Measurements from ENCODE around the gene ABR. TPM values are rescaled to one million over a fixed set of nuclear protein-coding genes. Genes with fewer than 3 reads are reported as not detected.
"Not testable (repeated sequence)": the region's sequence is repeated elsewhere in the genome, so short reads cannot be mapped to it uniquely, and the experiment has no call there.

The ABR gene
- total RNA-seq, 1 experiment from 2014 or later: 172 TPM

GRCh38 chr17:973053-973452 is 206.7 kb downstream of the ABR start:
- intact Hi-C loops (cut with micrococcal nuclease; ENCODE audit: unreplicated experiment): no loop called here
- BruUV-seq (replicated peaks): no TSS peak
- Histone ChIP-seq H3K9me3 (ENCODE audit: control insufficient read depth, insufficient read depth, low read depth, low read length) (no peaks in the 10 kb centered on the region), H3K27me3 (ENCODE audit: control insufficient read depth, insufficient read depth, low read length) (no peaks in the 10 kb centered on the region), H3K36me3 (ENCODE audit: control insufficient read depth, insufficient read depth, low read length) (no peaks in the 10 kb centered on the region; the same call in 1 of the 2 replicates), H3K4me3 (ENCODE audit: low read depth in 2 of 2, low read length in 2 of 2) (no peak overlapping the region), H3K27ac (ENCODE audit: low read length) (peak overlapping the region; percentile 63), H3K4me1 (ENCODE audit: control insufficient read depth, insufficient read depth, low read length) (peaks cover 49% of the 10 kb centered on the region)
- ChIA-PET POLR2A (interaction anchor here (1.0 kb wide), 1 partner anchor 36 kb away, joined by 3 read pairs; no protein-coding TSS in a partner anchor), CTCF (interaction anchor here (0.7 kb wide), 1 partner anchor 35 kb away, joined by 6 read pairs; no protein-coding TSS in a partner anchor)
- no peak for DNase-seq (ENCODE audit: low read depth, low spot score)
- no peak for TF ChIP-seq CTCF (IDR thresholded peaks at IDR 0.05)
- TF ChIP-seq TCF7L2 (IDR thresholded peaks at IDR 0.05; ENCODE audit: low read depth, low read length): no peak
- no peak for TF ChIP-seq SIN3A (IDR thresholded peaks at IDR 0.05; ENCODE audit: borderline replicate concordance, insufficient read depth, low read depth, low read length)
- no peak for TF ChIP-seq REST (IDR thresholded peaks at IDR 0.05; ENCODE audit: insufficient read depth in 1 of 2, low read depth in 2 of 2, low read length in 1 of 2)
- TF ChIP-seq POLR2AphosphoS5 (IDR thresholded peaks at IDR 0.05; ENCODE audit: low read depth, low read length): no peak
- in situ Hi-C loops (cut with HindIII; ENCODE audit: low pct_unique_long_range_greater_than_20kb, low sequenced_read_pairs): no loop called here
- ATAC-seq: no peak; the same call in 1 of the 2 replicates

GRCh38 chr17:971861-972260 is 207.9 kb downstream of the ABR start:
- CTCF ChIA-PET; H3K4me3 ChIP-seq (ENCODE audit: low read depth in 2 of 2, low read length in 2 of 2); DNase-seq (ENCODE audit: low read depth, low spot score); H3K9me3 ChIP-seq (ENCODE audit: control insufficient read depth, insufficient read depth, low read depth, low read length); ATAC-seq; BruUV-seq (replicated peaks); intact Hi-C loops (cut with micrococcal nuclease; ENCODE audit: unreplicated experiment); H3K27ac ChIP-seq (ENCODE audit: low read length); in situ Hi-C loops (cut with HindIII; ENCODE audit: low pct_unique_long_range_greater_than_20kb, low sequenced_read_pairs); H3K27me3 ChIP-seq (ENCODE audit: control insufficient read depth, insufficient read depth, low read length); H3K36me3 ChIP-seq (ENCODE audit: control insufficient read depth, insufficient read depth, low read length): not testable (repeated sequence)
- H3K4me1 ChIP-seq (ENCODE audit: control insufficient read depth, insufficient read depth, low read length): peaks cover 54% of the 10 kb centered on the region
- POLR2A ChIA-PET: interaction anchor here (1.0 kb wide), 1 partner anchor 35 kb away, joined by 3 read pairs; no protein-coding TSS in a partner anchor

GRCh38 chr17:970364-970763 is 209.4 kb downstream of the ABR start:
- CTCF ChIA-PET: no interaction called here
- H3K27me3 ChIP-seq (ENCODE audit: control insufficient read depth, insufficient read depth, low read length): no peaks in the 10 kb centered on the region
- ATAC-seq (no peak), DNase-seq (ENCODE audit: low read depth, low spot score) (no peak)
- intact Hi-C loops (cut with micrococcal nuclease; ENCODE audit: unreplicated experiment) (no loop called here), in situ Hi-C loops (cut with HindIII; ENCODE audit: low pct_unique_long_range_greater_than_20kb, low sequenced_read_pairs) (no loop called here)
- no peaks in the 10 kb centered on the region for H3K36me3 ChIP-seq (ENCODE audit: control insufficient read depth, insufficient read depth, low read length)
- peak overlapping the region; percentile 73 for H3K27ac ChIP-seq (ENCODE audit: low read length)
- TSS peak; percentile 52 for BruUV-seq (replicated peaks)
- no peaks in the 10 kb centered on the region for H3K9me3 ChIP-seq (ENCODE audit: control insufficient read depth, insufficient read depth, low read depth, low read length)
- no peak for TF ChIP-seq POLR2AphosphoS5 (IDR thresholded peaks at IDR 0.05; ENCODE audit: low read depth, low read length)
- TF ChIP-seq REST (IDR thresholded peaks at IDR 0.05; ENCODE audit: insufficient read depth in 1 of 2, low read depth in 2 of 2, low read length in 1 of 2): no peak
- no peak for TF ChIP-seq SIN3A (IDR thresholded peaks at IDR 0.05; ENCODE audit: borderline replicate concordance, insufficient read depth, low read depth, low read length)
- no peak for TF ChIP-seq TCF7L2 (IDR thresholded peaks at IDR 0.05; ENCODE audit: low read depth, low read length)
- TF ChIP-seq CTCF (IDR thresholded peaks at IDR 0.05): no peak
- H3K4me1 ChIP-seq (ENCODE audit: control insufficient read depth, insufficient read depth, low read length): peaks cover 45% of the 10 kb centered on the region
- POLR2A ChIA-PET: no interaction called here
- no peak overlapping the region for H3K4me3 ChIP-seq (ENCODE audit: low read depth in 2 of 2, low read length in 2 of 2)
